KG1 (cell line): Measurements from ENCODE around the gene GTF2H2C_2.
"Not testable (repeated sequence)": the region's sequence is repeated elsewhere in the genome, so short reads cannot be mapped to it uniquely, and the experiment has no call there.

ENCODE experiments used
- DNase-seq: peaks from one replicate; lab custom pipeline; 2025; lab: John Stamatoyannopoulos, UW

GTF2H2C_2 gene

GRCh38 chr5:70415117-70415516, at the start of gene GTF2H2C_2:
Gene GTF2H2C_2 (plus strand): TSS chr5:70415368.
- not testable (repeated sequence) for DNase-seq

GRCh38 chr5:70400984-70401686, 14.0 kb upstream of the GTF2H2C_2 start:
- not testable (repeated sequence) for DNase-seq

- not testable (repeated sequence) for DNase-seq
These were observed 6.2 kb downstream of the GTF2H2C_2 start for GRCh38 chr5:70421322-70421721.

GRCh38 chr5:70423215-70423614, 8.0 kb downstream of the GTF2H2C_2 start:
- not testable (repeated sequence) for DNase-seq

GRCh38 chr5:70438518-70438917, 23.4 kb downstream of the GTF2H2C_2 start:
- not testable (repeated sequence) for DNase-seq

GRCh38 chr5:70449565-70449964, 34.4 kb downstream of the GTF2H2C_2 start:
- not testable (repeated sequence) for DNase-seq

GRCh38 chr5:70451249-70451984, 36.2 kb downstream of the GTF2H2C_2 start:
- DNase-seq: not testable (repeated sequence)

- not testable (repeated sequence) for DNase-seq
These were observed 41.9 kb downstream of the GTF2H2C_2 start for GRCh38 chr5:70457093-70457492.

- DNase-seq: not testable (repeated sequence)
These were observed 44.0 kb downstream of the GTF2H2C_2 start for GRCh38 chr5:70459188-70459587.

- DNase-seq: not testable (repeated sequence)
These were observed 46.8 kb downstream of the GTF2H2C_2 start for GRCh38 chr5:70461984-70462383.

- not testable (repeated sequence) for DNase-seq
These were observed 49.0 kb downstream of the GTF2H2C_2 start for GRCh38 chr5:70464019-70464637.

GRCh38 chr5:70469926-70470509, 54.9 kb downstream of the GTF2H2C_2 start:
- DNase-seq: not testable (repeated sequence)
